K562 (cell line): ENCODE results near the gene PLEKHA7. TPM values are rescaled to one million over a fixed set of nuclear protein-coding genes. Genes with fewer than 3 reads are reported as not detected.
A peak's percentile ranks its signal among the peaks of the same experiment; 100 is the strongest.

ENCODE experiments used
- ATAC-seq: fragments of 200-7000 bp; cut with Tn5 transposase; 3 replicates; pipeline ENCODE4 v1.9.1; 2020; ENCODE audit warnings: moderate library complexity
- BruUV-seq: library from RNA; stranded (reverse); fragments of 400-500 nt; replicated peaks from 2 replicates; lab custom pipeline; 2021; lab: Mats Ljungman, UMichigan
- CTCF ChIA-PET: fragments of 300-600 bp; formaldehyde crosslinking; extraction: SDS; loops from one replicate; lab custom pipeline; 2021; ENCODE audit warnings: low intra/inter-chr PET ratio; lab: Yijun Ruan, JAX
- POLR2A ChIA-PET: fragments of 300-600, 350-650 bp; sonication (Branson Sonifier 250); formaldehyde crosslinking; extraction: SDS; loops from one replicate; lab custom pipeline; 2021; ENCODE audit warnings: antibody characterized with exemption, inconsistent platforms; lab: Yijun Ruan, JAX
- DNase-seq, 4 experiments: peaks; one replicate each; pipeline versions ENCODE4 v3.0.0 to v3.0.0-alpha.2; 2011 to 2018; ENCODE audit warnings: low spot score in 3 of 4, mixed read lengths in 3 of 4; ENCODE audit errors: extremely low read depth in 1 of 4
- FAIRE-seq: peaks from 2 replicates; lab custom pipeline; 2011; peaks lifted over from hg19 to GRCh38; lab: Jason Lieb, UNC
- H2AFZ ChIP-seq: 2 replicates; pipeline ENCODE4 v1.6.0; 2011; ENCODE audit warnings: low read depth, low read length, control low read depth, inconsistent platforms
- H3K27ac ChIP-seq: fragments of 200-600 bp; 3 replicates; pipeline ENCODE4 v1.8.0; 2011; ENCODE audit warnings: low read depth, mild to moderate bottlenecking, control low read depth, inconsistent platforms, low read length, moderate library complexity, mixed read lengths; ENCODE audit errors: extremely low read depth
- H3K27me3 ChIP-seq, 2 experiments: fragments of 300-600 bp in 1 of 2; 2 replicates in 1 of 2; 3 replicates in 1 of 2; pipeline versions ENCODE4 v1.6.0 to v1.8.0; 2011; ENCODE audit warnings: inconsistent platforms in 2 of 2, low read length in 2 of 2, mild to moderate bottlenecking in 1 of 2, mixed read lengths in 1 of 2, moderate library complexity in 1 of 2; ENCODE audit not compliant: control insufficient read depth in 2 of 2, insufficient read depth in 2 of 2
- H3K36me3 ChIP-seq: fragments of 300-600 bp; 3 replicates; pipeline ENCODE4 v1.8.0; 2011; ENCODE audit warnings: mild to moderate bottlenecking, low read length, inconsistent platforms; ENCODE audit not compliant: control insufficient read depth, insufficient read depth
- H3K4me1 ChIP-seq, 2 experiments: fragments of 200-600 bp in 1 of 2; replicated peaks in 1 of 2; 2 replicates in 1 of 2; 3 replicates in 1 of 2; pipeline versions ENCODE4 v1.5.1 to v1.8.0; 2011; ENCODE audit warnings: inconsistent platforms in 2 of 2, low read length in 2 of 2, mild to moderate bottlenecking in 1 of 2, mixed read lengths in 1 of 2, moderate library complexity in 1 of 2; ENCODE audit not compliant: control insufficient read depth in 2 of 2, insufficient read depth in 2 of 2
- H3K4me2 ChIP-seq: 2 replicates; pipeline ENCODE4 v1.6.1; 2011; ENCODE audit warnings: low read length, control low read depth, inconsistent platforms, mixed read lengths; ENCODE audit not compliant: insufficient read depth
- H3K4me3 ChIP-seq: fragments of 200-600 bp; sonication (generic), shearing (Covaris generic); 2 replicates; pipeline ENCODE4 v1.5.1; 2016; ENCODE audit warnings: control low read depth, inconsistent platforms
- H3K79me2 ChIP-seq: fragments of 200-600 bp; 3 replicates; pipeline ENCODE4 v1.8.0; 2011; ENCODE audit warnings: low read length, inconsistent platforms; ENCODE audit not compliant: control insufficient read depth, insufficient read depth
- H3K9ac ChIP-seq, 2 experiments: 2 replicates each; pipeline versions ENCODE4 v1.6.0 to v1.6.1; 2011; ENCODE audit warnings: low read depth in 2 of 2, low read length in 2 of 2, control low read depth in 1 of 2, inconsistent platforms in 1 of 2, mild to moderate bottlenecking in 1 of 2, mixed read lengths in 1 of 2; ENCODE audit not compliant: insufficient read depth in 1 of 2
- H3K9me1 ChIP-seq: one replicate; pipeline ENCODE4 v1.6.0; 2011; ENCODE audit warnings: inconsistent platforms, mild to moderate bottlenecking, low read length, moderate library complexity; ENCODE audit not compliant: control insufficient read depth, insufficient read depth
- H3K9me3 ChIP-seq: replicated peaks from 2 replicates; pipeline ENCODE4 v1.5.1; 2011; ENCODE audit warnings: low read depth, low read length, inconsistent platforms; ENCODE audit not compliant: control insufficient read depth, insufficient read depth
- H4K20me1 ChIP-seq: replicated peaks from 2 replicates; pipeline ENCODE4 v1.6.1; 2011; ENCODE audit warnings: low read length, inconsistent platforms, mixed read lengths; ENCODE audit not compliant: control insufficient read depth, insufficient read depth
- CTCF ChIP-seq, 3 experiments: IDR thresholded peaks in 2 of 3; conservative IDR thresholded peaks in 1 of 3; 2 replicates each; pipeline ENCODE4 v1.5.1; 2011 to 2012; ENCODE audit warnings: low read length in 3 of 3, mild to moderate bottlenecking in 3 of 3, control low read depth in 2 of 3, improper control_type of control experiment in 1 of 3, inconsistent platforms in 1 of 3, low read depth in 1 of 3, mixed read lengths in 1 of 3, moderate library complexity in 1 of 3; ENCODE audit not compliant: insufficient read depth in 2 of 3
- MYC ChIP-seq, 2 experiments: fragments of 250-450 bp in 1 of 2; sonication (Bioruptor Pico) in 1 of 2; IDR thresholded peaks; 2 replicates each; pipeline versions ENCODE4 v1.5.1 to v1.6.1; 2012 to 2021; ENCODE audit warnings: low read depth in 2 of 2, borderline replicate concordance in 1 of 2, improper control_type of control experiment in 1 of 2, low read length in 1 of 2, mild to moderate bottlenecking in 1 of 2, moderate library complexity in 1 of 2
- NRF1 ChIP-seq, 2 experiments: fragments of 450-650 bp; IDR thresholded peaks in 1 of 2; conservative IDR thresholded peaks in 1 of 2; 2 replicates each; pipeline ENCODE4 v1.6.1; 2014; ENCODE audit warnings: mild to moderate bottlenecking in 2 of 2
- POU5F1 ChIP-seq: fragments of 150-350 bp; IDR thresholded peaks from 2 replicates; pipeline ENCODE4 v1.6.1; 2014; ENCODE audit warnings: borderline replicate concordance, low read length, low read depth, mild to moderate bottlenecking; ENCODE audit not compliant: partially characterized antibody
- SAFB ChIP-seq: fragments of 200-400 bp; formaldehyde crosslinking; IDR thresholded peaks from 2 replicates; pipeline ENCODE4 v1.6.1; 2017; ENCODE audit warnings: low read depth, low read length, borderline replicate concordance
- SPI1 ChIP-seq: IDR thresholded peaks from 2 replicates; pipeline ENCODE4 v1.6.1; 2011; ENCODE audit warnings: low read depth, low read length, control low read depth, borderline replicate concordance
- TAF9B ChIP-seq: fragments of 450-650 bp; IDR thresholded peaks from 2 replicates; pipeline ENCODE4 v1.6.1; 2018; ENCODE audit warnings: mild to moderate bottlenecking; ENCODE audit not compliant: partially characterized antibody
- THRAP3 ChIP-seq: fragments of 450-650 bp; IDR thresholded peaks from 2 replicates; pipeline ENCODE4 v1.6.1; 2016; ENCODE audit warnings: mild to moderate bottlenecking, inconsistent platforms, borderline replicate concordance
- U2AF1 ChIP-seq: fragments of 200-400 bp; formaldehyde crosslinking; optimal IDR thresholded peaks from 2 replicates; pipeline ENCODE3; 2017; ENCODE audit warnings: mild to moderate bottlenecking, low read depth, low read length, moderate library complexity
- YY1 ChIP-seq, 3 experiments: IDR thresholded peaks; 2 replicates each; pipeline ENCODE4 v1.6.1; 2011; ENCODE audit warnings: low read length in 2 of 3, mild to moderate bottlenecking in 2 of 3, moderate library complexity in 2 of 3, borderline replicate concordance in 1 of 3, control low read depth in 1 of 3, low read depth in 1 of 3; ENCODE audit not compliant: insufficient read depth in 3 of 3, insufficient replicate concordance in 2 of 3, control insufficient read depth in 1 of 3, insufficient read length in 1 of 3; ENCODE audit errors: extremely low read depth in 1 of 3
- ZFP91 ChIP-seq: sonication (generic); formaldehyde crosslinking; IDR thresholded peaks from 2 replicates; pipeline ENCODE4 v1.8.0; 2022; ENCODE audit warnings: mild to moderate bottlenecking, missing genetic modification reagents
- WGBS: fragments of 100-300 bp; shearing (Covaris generic); methylation state at CpG from one replicate; pipeline ENCODE4 v1.1.6; 2016; ENCODE audit warnings: low coverage, mixed read lengths; ENCODE audit not compliant: insufficient coverage; ENCODE audit errors: missing lambda C conversion rate; 5-methylcytosine and 5-hydroxymethylcytosine counted together
- in situ Hi-C: fragments of 300-500 bp; cut with MboI; formaldehyde crosslinking; loops from 4 replicates; pipeline ENCODE4 v1.15.0; 2018; ENCODE audit warnings: inconsistent platforms, mixed read lengths
- intact Hi-C: fragments of 100-400 bp; cut with micrococcal nuclease; formaldehyde crosslinking; loops from 2 replicates; pipeline ENCODE4 v1.14.2; 2022
- polyA plus RNA-seq, 8 experiments: library from polyadenylated mRNA; depleted of rRNA in 4 of 8; stranded (reverse) in 5 of 8; unstranded in 3 of 8; fragments of >200 nt; fragmentation: Nextera tagmentation in 2 of 8; fragmentation: Illumina TruSeq in 1 of 8; extraction: Ambion mirVana in 2 of 8; extraction: Trizol in 1 of 8; gene quantifications; 2 replicates each; pipeline versions ENCODE4 v1.2.1 to v1.2.3, GENCODE V29; 2011 to 2014; ENCODE audit warnings: inconsistent platforms in 1 of 8, missing spikeins in 1 of 8
- total RNA-seq, 7 experiments: library from RNA; depleted of rRNA in 6 of 7; stranded (reverse); fragments of >200 nt in 6 of 7; fragmentation: Illumina TruSeq in 2 of 7; extraction: Trizol in 2 of 7; gene quantifications; 2 replicates each; pipeline versions ENCODE4 v1.2.1 to v1.2.3, GENCODE V29; 2011 to 2021; ENCODE audit warnings: low replicate concordance in 1 of 7

The PLEKHA7 gene
- total and polyA plus RNA-seq, 9 of the 15 experiments (the other 6 are each of a cell fraction or from before 2014, with no cell fraction given): 0.06 to 0.77 (median 0.20) TPM; not detected in 1

- H3K79me2 ChIP-seq: no peaks in the 10 kb centered on the region
- intact Hi-C loops: loop anchor here (10.0 kb wide), 1 partner anchor 155 kb away; no protein-coding TSS in a partner anchor
- H3K4me3 ChIP-seq: no peak overlapping the region
- DNase-seq (peak; percentile 80 to 82 (median 80)), FAIRE-seq (peak; percentile 96), ATAC-seq (peak; percentile 98)
- H3K27me3 ChIP-seq: peaks cover 4 to 22% of the 10 kb centered on the region in 2 experiments; a peak in 4 of 5 replicates
- H3K36me3 ChIP-seq: no peaks in the 10 kb centered on the region
- TF ChIP-seq CTCF (IDR thresholded peaks at IDR 0.05 in 2 of 3, conservative IDR thresholded peaks at IDR 0.05 in 1 of 3; ENCODE audit: insufficient read depth in 2 of 3, low read depth in 1 of 3, low read length in 3 of 3) (0 out of 6 replicates have a peak, but pooled peaks of 1 of the 3 experiments have one; percentile 3), NRF1 (conservative IDR thresholded peaks at IDR 0.05 in 1 of 2, IDR thresholded peaks at IDR 0.05 in 1 of 2) (peak; percentile 43 to 48; a peak in 3 of 4 replicates), SPI1 (peak; percentile 87), SAFB (no peak), MYC (IDR thresholded peaks at IDR 0.05; ENCODE audit: low read depth, low read length) (0 out of 2 replicates have a peak, but pooled peaks have one; percentile 10), MYC (CRISPR knock-in tag; IDR thresholded peaks at IDR 0.05; ENCODE audit: borderline replicate concordance, low read depth) (no peak), TAF9B (no peak), THRAP3 (no peak), POU5F1 (no peak), U2AF1 (no peak), YY1 (IDR thresholded peaks at IDR 0.05; ENCODE audit: borderline replicate concordance in 1 of 3, control insufficient read depth in 1 of 3, extremely low read depth in 1 of 3, insufficient read depth in 3 of 3, insufficient read length in 1 of 3, insufficient replicate concordance in 2 of 3, low read depth in 1 of 3, low read length in 2 of 3) (peak in 1 of 3 experiments; percentile 11), ZFP91 (no peak)
- WGBS: 39% methylated on average over 8 of the region's 8 CpGs
- POLR2A ChIA-PET: interaction anchor here (0.6 kb wide), 1 partner anchor 15 kb away, joined by 3 read pairs; no protein-coding TSS in a partner anchor
- H3K4me1 ChIP-seq: peaks cover 9 to 18% of the 10 kb centered on the region in 2 experiments; a peak in 3 of 5 replicates
- peak overlapping the region; percentile 90 for H2AFZ ChIP-seq
- H3K9me3 ChIP-seq: no peaks in the 10 kb centered on the region
- peak overlapping the region; percentile 19 for H3K4me2 ChIP-seq
- in situ Hi-C loops: no loop called here
- H3K9ac ChIP-seq: peak overlapping the region in 1 of 2 experiments; percentile 55; a peak in 1 of 4 replicates
- H3K27ac ChIP-seq: no peak overlapping the region
- BruUV-seq: no TSS peak
- H4K20me1 ChIP-seq: 0 out of 2 replicates have a peak, but pooled peaks cover 7% of the 10 kb centered on the region
- CTCF ChIA-PET: no interaction called here
- peaks cover 4% of the 10 kb centered on the region for H3K9me1 ChIP-seq
Measured at GRCh38 chr11:16779436-16779835, 234.8 kb downstream of the PLEKHA7 start.
